ENCODE results near the gene FGD3.
A peak's percentile ranks its signal among the peaks of the same experiment; 100 is the strongest.

The FGD3 gene

DNA sequence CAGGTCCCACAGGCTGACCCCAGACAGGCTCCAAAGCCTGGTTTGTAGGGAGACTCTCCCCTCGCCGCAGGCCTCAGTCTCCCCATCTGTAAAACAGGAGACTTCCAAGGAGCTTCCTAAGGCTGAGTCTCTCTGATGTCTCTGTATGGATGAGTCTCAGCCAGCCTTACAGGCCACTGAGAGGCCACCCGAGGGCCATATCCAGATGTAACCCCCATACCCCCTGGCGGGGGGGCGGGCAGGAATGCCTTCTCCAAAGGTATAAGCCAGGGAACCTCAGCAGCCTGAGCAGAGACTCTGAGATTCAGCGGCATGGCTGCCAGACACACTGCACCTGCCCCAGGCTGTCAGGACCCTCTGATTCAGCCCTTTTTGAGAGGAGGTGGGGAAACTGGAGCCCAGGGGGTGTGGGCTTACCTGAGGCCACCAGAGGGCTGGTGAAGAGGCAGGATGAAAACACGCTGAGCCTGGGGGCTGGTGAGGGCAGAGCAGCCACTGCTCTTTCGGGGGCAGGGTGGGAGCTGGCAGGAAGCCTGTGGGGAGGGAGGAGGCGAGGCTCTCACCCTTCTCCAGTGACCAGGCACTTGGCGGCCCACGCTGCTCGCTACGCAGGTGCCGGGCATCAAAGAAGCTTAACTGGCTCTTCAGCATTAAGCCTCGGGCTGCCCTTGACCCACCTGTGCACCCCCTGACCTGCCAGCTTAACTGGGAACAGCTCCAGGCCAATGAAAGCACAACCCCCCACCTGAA, 105.6 kb downstream of the FGD3 start:
- H3K27ac ChIP-seq (ENCODE audit: low read length) = no peak overlapping the region
- no peak overlapping the region for H3K4me3 ChIP-seq (ENCODE audit: low read length)
- H3K27me3 ChIP-seq (ENCODE audit: insufficient read depth, low read length) = peaks cover 5% of the 10 kb centered on the region; the same call in 1 of the 2 replicates
- H3K9ac ChIP-seq (ENCODE audit: low read depth, low read length) = no peak overlapping the region
- H3K36me3 ChIP-seq (ENCODE audit: insufficient read depth, low read depth, low read length) = no peaks in the 10 kb centered on the region
- H3K9me3 ChIP-seq (ENCODE audit: insufficient read depth, low read depth, low read length) = no peaks in the 10 kb centered on the region
- H3K4me1 ChIP-seq (ENCODE audit: insufficient read depth, low read length) = peaks cover 17% of the 10 kb centered on the region; the same call in 1 of the 2 replicates

DNA sequence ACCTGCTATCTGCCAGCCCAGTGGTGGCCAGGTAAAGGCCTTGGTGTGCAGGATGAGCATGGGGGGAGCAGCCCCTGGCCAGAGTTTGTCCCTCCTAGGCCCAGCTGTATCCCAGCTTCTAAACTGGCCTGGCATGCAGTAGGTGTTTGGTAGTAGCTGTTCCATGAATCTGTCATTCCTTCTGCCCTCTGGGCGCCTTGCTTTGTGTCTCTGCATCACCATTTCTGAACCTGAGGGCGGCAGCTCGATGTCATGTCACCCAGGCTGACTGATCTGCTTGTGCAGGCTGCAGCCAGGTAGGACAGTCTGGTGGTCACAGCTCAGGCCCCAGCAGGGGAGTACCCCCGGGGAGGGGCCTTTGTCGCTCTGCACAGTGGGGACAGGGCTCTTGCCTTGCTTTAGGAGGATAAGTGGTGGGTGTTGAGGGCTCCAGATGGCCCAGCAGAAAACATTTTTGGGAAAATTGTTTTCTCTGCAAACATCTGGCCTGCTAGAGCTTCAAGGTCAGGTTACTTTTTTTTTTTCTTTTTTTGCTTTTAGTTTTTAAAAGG, 106.5 kb downstream of the FGD3 start:
- Histone ChIP-seq H3K4me1 (ENCODE audit: insufficient read depth, low read length) (peaks cover 17% of the 10 kb centered on the region; the same call in 1 of the 2 replicates), H3K36me3 (ENCODE audit: insufficient read depth, low read depth, low read length) (no peaks in the 10 kb centered on the region), H3K27me3 (ENCODE audit: insufficient read depth, low read length) (peaks cover 5% of the 10 kb centered on the region), H3K4me3 (ENCODE audit: low read length) (no peak overlapping the region), H3K9me3 (ENCODE audit: insufficient read depth, low read depth, low read length) (no peaks in the 10 kb centered on the region), H3K9ac (ENCODE audit: low read depth, low read length) (no peak overlapping the region), H3K27ac (ENCODE audit: low read length) (no peak overlapping the region)

DNA sequence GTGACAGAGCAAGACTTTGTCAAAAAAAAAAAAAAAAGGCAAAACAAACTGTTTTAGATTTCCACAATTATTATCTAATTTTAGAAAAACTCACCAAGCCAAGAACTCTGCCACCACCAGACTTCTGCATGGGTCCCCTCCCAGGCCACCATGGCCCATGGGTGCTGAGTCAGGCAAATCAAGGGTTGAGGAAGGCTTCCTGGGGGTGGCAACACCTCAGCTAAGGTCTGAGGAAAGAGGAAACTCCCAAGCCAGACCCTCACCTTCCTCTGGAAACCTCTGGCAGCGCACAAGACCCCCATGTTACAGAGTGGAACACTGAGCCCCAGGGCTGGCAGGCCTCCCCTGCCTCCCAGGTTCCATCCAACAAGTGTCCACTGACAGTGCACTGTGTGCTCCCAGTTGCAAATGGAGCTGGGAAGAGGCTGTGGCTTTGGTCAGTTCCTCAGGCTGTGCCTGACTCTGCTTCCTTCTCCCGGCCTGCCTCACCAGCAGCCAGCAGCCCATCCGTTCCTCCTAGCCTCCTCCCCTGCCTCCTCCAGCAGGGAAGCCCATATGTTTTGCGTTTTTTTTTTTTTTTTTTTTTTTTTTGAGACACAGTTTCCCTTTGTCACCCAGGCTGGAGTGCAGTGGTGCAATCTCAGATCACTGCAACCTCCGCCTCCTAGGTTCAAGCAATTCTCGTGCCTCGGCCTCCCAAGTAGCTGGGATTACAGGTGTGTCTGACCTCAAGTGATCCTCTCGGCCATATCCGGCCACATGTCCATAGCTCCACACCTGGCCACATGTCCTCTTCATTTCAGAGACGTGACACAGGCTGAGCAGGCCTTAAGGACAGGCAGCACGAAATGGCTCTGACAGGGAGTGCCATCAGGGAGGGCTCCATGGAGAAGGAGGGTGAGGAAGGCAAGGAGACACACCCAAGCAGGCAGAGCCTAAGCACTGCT, 107.7 kb downstream of the FGD3 start:
- Histone ChIP-seq H3K36me3 (ENCODE audit: insufficient read depth, low read depth, low read length) (no peaks in the 10 kb centered on the region), H3K4me1 (ENCODE audit: insufficient read depth, low read length) (peaks cover 22% of the 10 kb centered on the region; the same call in 1 of the 2 replicates), H3K27me3 (ENCODE audit: insufficient read depth, low read length) (peaks cover 11% of the 10 kb centered on the region), H3K27ac (ENCODE audit: low read length) (no peak overlapping the region), H3K9me3 (ENCODE audit: insufficient read depth, low read depth, low read length) (no peaks in the 10 kb centered on the region), H3K9ac (ENCODE audit: low read depth, low read length) (no peak overlapping the region), H3K4me3 (ENCODE audit: low read length) (no peak overlapping the region)

DNA sequence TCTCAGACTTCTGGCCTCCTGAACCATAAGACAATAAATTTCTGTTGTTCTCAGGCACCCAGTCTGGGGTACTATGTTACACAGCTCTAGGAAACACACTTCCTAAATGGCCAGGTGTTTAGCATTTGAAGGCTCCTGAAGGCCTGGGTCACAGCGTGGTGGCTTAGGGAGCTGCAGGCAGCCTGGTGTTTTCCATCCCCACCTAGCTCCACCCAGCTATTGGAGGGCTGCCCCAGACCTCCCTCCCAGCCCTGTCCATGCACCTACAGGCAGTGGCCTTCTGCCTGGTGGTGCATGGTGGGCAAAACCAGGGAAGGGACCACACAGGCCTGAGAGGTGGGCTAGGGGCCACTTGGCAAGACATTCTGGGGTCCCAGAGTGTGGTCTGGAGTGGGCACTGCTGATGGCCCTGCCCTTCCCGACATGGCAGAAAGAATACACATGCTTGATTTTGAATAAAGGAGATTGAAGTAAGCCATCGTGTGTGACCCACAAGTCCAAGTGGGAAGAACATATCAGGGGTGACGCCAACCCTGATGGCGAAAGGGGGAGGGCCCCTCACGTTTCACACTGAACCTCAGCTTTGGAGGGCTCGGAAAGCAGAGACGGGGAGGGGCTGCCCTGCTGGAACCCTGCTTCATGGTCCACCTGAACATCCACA, 109.8 kb downstream of the FGD3 start:
- Histone ChIP-seq H3K9ac (ENCODE audit: low read depth, low read length) (no peak overlapping the region), H3K4me1 (ENCODE audit: insufficient read depth, low read length) (peaks cover 23% of the 10 kb centered on the region; the same call in 1 of the 2 replicates)

DNA sequence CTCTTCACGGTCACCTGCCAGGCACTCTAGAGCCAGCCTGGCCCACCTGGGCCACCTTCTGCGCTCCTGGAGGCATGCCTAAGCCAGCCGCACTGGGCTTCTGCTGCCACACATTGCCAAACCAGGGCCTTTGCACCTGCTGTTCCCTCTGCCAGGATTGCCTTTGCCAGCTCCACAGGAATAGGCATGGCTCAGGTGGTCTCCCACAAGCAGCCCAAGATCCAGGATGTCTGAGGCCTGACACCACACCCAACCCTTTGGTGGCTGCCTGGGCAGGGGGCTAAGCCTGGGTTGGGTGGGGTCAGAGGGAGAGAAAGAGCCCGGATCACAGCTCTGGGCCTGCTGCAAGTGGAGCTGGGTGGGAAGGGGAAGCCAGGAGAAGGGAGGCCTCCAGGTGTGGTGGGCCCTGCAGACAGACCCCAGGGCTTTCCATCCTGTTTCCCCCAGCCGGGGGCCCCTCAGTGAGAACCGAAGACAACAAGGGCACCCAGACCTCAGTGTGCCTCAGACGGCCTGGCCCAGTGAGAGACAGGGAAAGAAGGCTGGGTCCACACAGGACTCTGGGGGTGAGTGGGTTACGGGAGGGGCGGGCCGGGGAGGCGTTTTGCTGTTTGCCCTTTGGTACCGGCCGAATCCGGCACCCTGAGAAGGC, 110.5 kb downstream of the FGD3 start:
- peak overlapping the region; percentile 41; the same call in 1 of the 2 replicates for H3K9ac ChIP-seq (ENCODE audit: low read depth, low read length)
- no peaks in the 10 kb centered on the region for H3K9me3 ChIP-seq (ENCODE audit: insufficient read depth, low read depth, low read length)
- no peaks in the 10 kb centered on the region for H3K36me3 ChIP-seq (ENCODE audit: insufficient read depth, low read depth, low read length)
- H3K4me1 ChIP-seq (ENCODE audit: insufficient read depth, low read length) = peaks cover 24% of the 10 kb centered on the region; the same call in 1 of the 2 replicates
- peak overlapping the region; percentile 59; the same call in 1 of the 2 replicates for H3K4me3 ChIP-seq (ENCODE audit: low read length)
- no peak overlapping the region for H3K27ac ChIP-seq (ENCODE audit: low read length)
- peaks cover 11% of the 10 kb centered on the region for H3K27me3 ChIP-seq (ENCODE audit: insufficient read depth, low read length)

More for the DNA sequence above, 109.8 kb downstream of the FGD3 start:
- no peak overlapping the region for H3K4me3 ChIP-seq (ENCODE audit: low read length)
- no peak overlapping the region for H3K27ac ChIP-seq (ENCODE audit: low read length)
- no peaks in the 10 kb centered on the region for H3K9me3 ChIP-seq (ENCODE audit: insufficient read depth, low read depth, low read length)
- H3K36me3 ChIP-seq (ENCODE audit: insufficient read depth, low read depth, low read length) = no peaks in the 10 kb centered on the region
- peaks cover 11% of the 10 kb centered on the region for H3K27me3 ChIP-seq (ENCODE audit: insufficient read depth, low read length)

DNA sequence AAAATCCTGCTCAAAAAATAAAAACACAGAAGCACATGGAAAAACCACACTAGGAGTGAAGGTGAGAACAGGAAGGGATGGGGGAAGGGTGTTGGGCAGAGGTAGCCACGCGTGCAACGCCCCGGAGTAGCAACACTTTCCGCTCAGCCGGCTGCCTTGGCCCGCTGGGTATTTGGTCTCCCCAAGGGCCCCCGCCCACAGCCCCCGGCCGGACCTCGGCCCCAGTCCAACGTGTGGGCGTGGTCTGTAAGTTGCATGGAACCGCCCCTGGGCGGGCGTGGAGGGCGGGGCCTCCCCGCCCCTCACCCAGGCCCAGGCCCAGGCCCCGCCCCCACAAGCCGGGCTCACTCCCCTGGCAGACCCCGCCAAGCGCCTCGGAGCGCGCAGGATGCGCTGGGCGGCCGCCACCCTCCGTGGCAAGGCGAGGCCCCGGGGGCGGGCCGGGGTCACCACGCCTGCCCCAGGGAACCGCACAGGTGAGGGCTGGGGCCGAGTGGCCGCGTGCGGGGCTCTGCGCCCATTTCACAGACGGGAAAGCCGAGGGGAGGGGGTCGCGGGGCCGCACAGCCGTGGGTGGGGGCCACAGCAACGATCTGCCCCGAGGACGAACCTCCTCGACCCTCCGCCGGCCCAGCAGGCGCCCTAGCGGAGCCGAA, 111.2 kb downstream of the FGD3 start, which contains the start of gene SUSD3:
SUSD3 (plus strand) TSS at position 347 of the 656 bp plus-strand sequence; CDS start at position 389, 42 bp downstream.
- Histone ChIP-seq H3K27ac (ENCODE audit: low read length) (no peak within 1 kb of the TSS), H3K36me3 (ENCODE audit: insufficient read depth, low read depth, low read length) (no peaks in the 10 kb centered on the region), H3K9me3 (ENCODE audit: insufficient read depth, low read depth, low read length) (no peaks in the 10 kb centered on the region), H3K4me3 (ENCODE audit: low read length) (peak within 1 kb of the TSS; percentile 59; the same call in 1 of the 2 replicates), H3K9ac (ENCODE audit: low read depth, low read length) (peak within 1 kb of the TSS; percentile 41; the same call in 1 of the 2 replicates), H3K4me1 (ENCODE audit: insufficient read depth, low read length) (peaks cover 17% of the 10 kb centered on the region; the same call in 1 of the 2 replicates), H3K27me3 (ENCODE audit: insufficient read depth, low read length) (peaks cover 11% of the 10 kb centered on the region)

DNA sequence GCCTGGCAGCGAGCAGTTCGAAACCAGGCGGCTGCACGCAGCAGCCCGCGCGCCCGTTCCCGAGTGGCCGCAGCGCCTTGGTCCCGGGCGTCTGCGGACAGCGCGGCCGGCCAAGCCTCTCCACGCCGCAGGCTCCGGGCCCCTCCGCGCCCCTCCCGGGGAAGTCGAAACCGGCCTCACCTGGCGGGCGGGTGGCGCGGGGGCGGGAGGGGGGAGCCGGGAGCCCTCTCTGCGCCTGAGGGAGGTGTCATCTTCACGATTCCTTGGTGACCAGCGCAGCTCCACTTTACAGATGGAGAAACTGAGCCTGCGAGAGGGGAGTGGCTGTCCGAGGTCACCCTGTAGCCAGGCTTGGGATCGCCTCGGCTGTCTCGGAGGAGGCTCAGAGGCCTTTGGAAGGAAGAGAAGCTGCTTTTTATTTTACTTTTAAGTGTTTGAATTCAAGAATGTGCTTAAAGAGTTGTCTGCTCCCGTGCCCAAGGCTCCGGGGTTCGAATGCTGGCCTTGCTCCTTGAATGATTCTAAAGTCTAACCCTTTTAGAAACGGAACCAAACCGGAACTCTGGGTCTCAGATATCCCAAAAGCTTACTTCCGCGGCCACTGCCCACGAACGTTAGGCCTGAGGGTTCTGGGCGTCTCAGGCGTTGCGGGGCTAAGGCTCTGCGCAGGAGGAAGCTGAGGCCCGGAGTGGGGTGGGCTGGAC, 111.8 kb downstream of the FGD3 start:
- H3K9me3 ChIP-seq (ENCODE audit: insufficient read depth, low read depth, low read length) = no peaks in the 10 kb centered on the region
- H3K4me3 ChIP-seq (ENCODE audit: low read length) = peak overlapping the region; percentile 49; the same call in 1 of the 2 replicates
- no peak overlapping the region for H3K27ac ChIP-seq (ENCODE audit: low read length)
- H3K36me3 ChIP-seq (ENCODE audit: insufficient read depth, low read depth, low read length) = no peaks in the 10 kb centered on the region
- H3K27me3 ChIP-seq (ENCODE audit: insufficient read depth, low read length) = peaks cover 11% of the 10 kb centered on the region
- peaks cover 11% of the 10 kb centered on the region; the same call in 1 of the 2 replicates for H3K4me1 ChIP-seq (ENCODE audit: insufficient read depth, low read length)
- H3K9ac ChIP-seq (ENCODE audit: low read depth, low read length) = no peak overlapping the region

DNA sequence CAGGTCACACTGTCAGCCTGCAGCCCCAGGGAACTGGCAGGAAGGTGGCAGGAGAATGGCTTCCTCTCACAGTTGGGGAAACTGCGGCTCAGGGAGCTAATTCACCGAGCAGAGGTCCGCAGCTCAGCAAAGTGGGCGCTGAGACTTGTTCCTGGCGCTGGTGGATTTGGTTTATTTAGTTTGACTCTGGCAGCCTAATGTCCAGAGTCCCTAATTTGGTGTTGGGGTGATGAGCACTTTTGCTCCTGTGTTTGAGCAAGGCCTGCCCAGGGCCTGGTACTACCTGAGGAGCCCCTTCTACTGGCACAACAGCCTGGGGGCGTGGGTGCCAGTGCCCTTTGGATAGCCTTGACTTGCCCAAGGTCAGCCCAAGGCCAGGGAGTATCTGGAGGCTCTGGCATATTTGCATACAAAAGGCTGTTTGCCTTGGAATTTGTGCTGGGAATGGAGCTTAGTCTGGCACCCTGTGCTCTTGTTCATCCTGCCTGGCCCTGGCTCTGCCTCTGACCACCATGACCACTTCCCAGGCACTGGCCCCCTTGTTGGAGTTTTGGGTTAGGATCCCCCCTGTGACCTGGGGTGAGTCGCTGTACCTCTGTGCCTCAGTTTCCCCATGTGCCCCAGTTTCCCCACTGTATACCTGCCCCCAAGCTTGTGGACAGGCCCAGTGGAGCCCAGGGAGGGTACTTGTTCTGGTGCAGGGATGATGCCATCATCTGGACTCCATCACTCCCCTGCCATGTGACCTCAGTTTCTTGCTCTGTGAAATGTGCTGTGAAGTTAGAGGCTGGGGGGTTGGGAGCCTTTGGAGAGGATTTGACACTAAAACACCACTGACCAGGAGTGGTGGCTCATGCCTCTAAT, 112.6 kb downstream of the FGD3 start:
- Histone ChIP-seq H3K27ac (ENCODE audit: low read length) (no peak overlapping the region), H3K9ac (ENCODE audit: low read depth, low read length) (no peak overlapping the region), H3K9me3 (ENCODE audit: insufficient read depth, low read depth, low read length) (no peaks in the 10 kb centered on the region), H3K36me3 (ENCODE audit: insufficient read depth, low read depth, low read length) (no peaks in the 10 kb centered on the region), H3K27me3 (ENCODE audit: insufficient read depth, low read length) (peaks cover 11% of the 10 kb centered on the region), H3K4me3 (ENCODE audit: low read length) (no peak overlapping the region), H3K4me1 (ENCODE audit: insufficient read depth, low read length) (peaks cover 11% of the 10 kb centered on the region; the same call in 1 of the 2 replicates)

DNA sequence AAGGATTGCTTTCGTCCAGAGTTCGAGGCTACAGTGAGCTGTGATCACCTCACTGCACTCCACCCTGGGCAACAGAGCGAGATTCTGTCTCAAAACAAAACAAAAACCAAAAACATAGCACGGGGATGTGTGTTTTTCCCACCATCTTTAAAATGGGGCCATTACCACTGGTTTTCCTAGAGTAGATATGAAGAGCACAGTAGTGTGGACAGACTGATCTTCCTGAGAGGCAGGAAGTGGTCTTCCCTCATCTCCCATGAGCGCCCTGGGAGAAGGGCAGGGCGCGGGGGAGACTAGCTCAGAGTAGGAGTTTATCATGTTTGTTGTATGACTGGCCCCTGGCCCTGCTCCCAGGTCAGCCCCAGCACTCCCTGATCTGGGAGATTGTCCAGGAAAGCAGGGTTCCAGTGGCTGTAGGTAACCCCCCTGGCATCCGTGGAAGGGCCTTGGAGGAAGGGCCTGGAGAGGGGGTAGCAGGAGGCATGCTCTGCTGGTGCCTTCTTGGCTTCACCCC, 113.5 kb downstream of the FGD3 start:
- no peak overlapping the region for H3K27ac ChIP-seq (ENCODE audit: low read length)
- no peak overlapping the region for H3K4me3 ChIP-seq (ENCODE audit: low read length)
- no peaks in the 10 kb centered on the region for H3K36me3 ChIP-seq (ENCODE audit: insufficient read depth, low read depth, low read length)
- H3K27me3 ChIP-seq (ENCODE audit: insufficient read depth, low read length) = peaks cover 11% of the 10 kb centered on the region
- peaks cover 11% of the 10 kb centered on the region; the same call in 1 of the 2 replicates for H3K4me1 ChIP-seq (ENCODE audit: insufficient read depth, low read length)
- no peak overlapping the region for H3K9ac ChIP-seq (ENCODE audit: low read depth, low read length)
- H3K9me3 ChIP-seq (ENCODE audit: insufficient read depth, low read depth, low read length) = no peaks in the 10 kb centered on the region
